H1 (cell line): Measurements from ENCODE around the gene SLC20A1. TPM values are rescaled to one million over a fixed set of nuclear protein-coding genes. Genes with fewer than 3 reads are reported as not detected.

Source experiments
- BACH1 ChIP-seq: IDR thresholded peaks from 2 replicates; pipeline ENCODE4 v1.6.1; 2012; ENCODE audit warnings: low read length, improper control_type of control experiment
- BRCA1 ChIP-seq: IDR thresholded peaks from 2 replicates; pipeline ENCODE4 v1.6.1; 2012; ENCODE audit warnings: low read depth, low read length, improper control_type of control experiment
- CEBPB ChIP-seq: IDR thresholded peaks from 2 replicates; pipeline ENCODE4 v1.6.1; 2012; ENCODE audit warnings: low read depth, low read length
- CTCF ChIP-seq, 3 experiments: IDR thresholded peaks; 1 replicate in 2 of 3; 2 replicates in 1 of 3; pipeline versions ENCODE4 v1.5.1 to v1.6.1; 2011; ENCODE audit warnings: low read length in 3 of 3, mild to moderate bottlenecking in 3 of 3, inconsistent platforms in 2 of 3, low read depth in 1 of 3, moderate library complexity in 1 of 3; ENCODE audit not compliant: insufficient read depth in 1 of 3; ENCODE audit errors: control extremely low read depth in 1 of 3
- EGR1 ChIP-seq: IDR thresholded peaks from 2 replicates; pipeline ENCODE4 v1.6.1; 2011; ENCODE audit warnings: low read depth, low read length, borderline replicate concordance
- JUN ChIP-seq: IDR thresholded peaks from 2 replicates; pipeline ENCODE4 v1.6.1; 2011; ENCODE audit warnings: low read depth, mild to moderate bottlenecking, improper control_type of control experiment, low read length
- JUND ChIP-seq: IDR thresholded peaks from 2 replicates; pipeline ENCODE4 v1.6.1; 2011; ENCODE audit warnings: mild to moderate bottlenecking, improper control_type of control experiment, low read length
- RAD21 ChIP-seq, 2 experiments: IDR thresholded peaks in 1 of 2; conservative IDR thresholded peaks in 1 of 2; 2 replicates each; pipeline ENCODE4 v1.6.1; 2011; ENCODE audit warnings: low read depth in 2 of 2, low read length in 2 of 2, improper control_type of control experiment in 1 of 2, inconsistent platforms in 1 of 2, mild to moderate bottlenecking in 1 of 2, moderate library complexity in 1 of 2
- SUZ12 ChIP-seq: fragments of 200-600 bp; sonication (generic); IDR thresholded peaks from 2 replicates; pipeline ENCODE4 v1.6.1; 2012; ENCODE audit warnings: mild to moderate bottlenecking, inconsistent platforms, low read length, moderate library complexity, mixed read lengths
- TCF12 ChIP-seq: IDR thresholded peaks from 2 replicates; pipeline ENCODE4 v1.6.1; 2011; ENCODE audit warnings: low read depth, mild to moderate bottlenecking, low read length
- polyA plus RNA-seq, 7 experiments: library from polyadenylated mRNA; depleted of rRNA in 3 of 7; stranded (reverse) in 5 of 7; unstranded in 2 of 7; fragments of >200 nt in 5 of 7; fragments of 200-250 nt in 2 of 7; gene quantifications; 1 replicate in 5 of 7; 2 replicates in 1 of 7; 4 replicates in 1 of 7; pipeline versions ENCODE4 v1.2.1 to v1.2.3, GENCODE V29; 2011 to 2013; ENCODE audit warnings: missing spikeins in 2 of 7, mixed read lengths in 2 of 7
- total RNA-seq: library from RNA; stranded (reverse); fragmentation: NEBNext Ultra II Directional; extraction: Animal tissue kit (Norgen Biotek cat#: 25700); gene quantifications from 2 replicates; pipeline ENCODE4 v1.2.1, GENCODE V29; 2021

SLC20A1 gene
- total and polyA plus RNA-seq, 2 of the 8 experiments (the other 6 are each of a cell fraction or from before 2014, with no cell fraction given) = 42.6 to 105 TPM

DNA sequence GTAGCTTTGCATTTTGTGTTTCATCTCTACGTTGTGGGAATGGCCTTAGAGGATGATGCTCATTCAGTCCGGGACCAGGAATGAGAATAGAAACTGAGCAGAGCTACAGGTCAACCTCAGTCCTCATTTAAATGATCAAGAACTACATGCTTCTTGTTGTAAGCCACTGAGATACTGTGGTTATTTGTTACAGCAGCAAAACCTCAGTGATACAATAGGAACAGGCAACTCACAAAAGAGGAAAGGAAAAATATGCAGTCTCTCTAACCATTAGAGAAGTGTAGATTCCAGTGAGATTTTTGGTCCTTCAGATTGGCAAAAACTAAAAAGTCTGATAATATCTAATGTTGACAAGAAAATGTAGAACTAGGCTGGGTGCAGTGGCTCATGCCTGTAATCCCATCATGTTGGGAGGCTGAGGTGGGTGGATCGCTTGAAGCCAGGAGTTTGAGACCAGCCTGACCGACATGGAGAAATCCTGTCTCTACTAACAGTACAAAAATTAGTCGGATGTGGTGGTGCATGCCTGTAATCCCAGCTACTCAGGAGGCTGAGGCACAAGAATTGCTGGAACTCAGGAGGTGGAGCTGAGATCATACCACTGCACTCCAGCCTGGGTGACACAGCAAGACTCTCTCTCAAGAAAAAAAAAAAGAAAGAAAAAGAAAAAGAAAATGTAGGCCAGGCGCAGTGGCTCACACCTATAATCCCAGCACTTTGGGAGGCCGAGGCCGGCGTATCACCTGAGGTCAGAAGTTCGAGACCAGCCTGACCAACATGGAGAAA, 48.0 kb upstream of the SLC20A1 start (continued):
- TF ChIP-seq RAD21 (IDR thresholded peaks at IDR 0.05 in 1 of 2, conservative IDR thresholded peaks at IDR 0.05 in 1 of 2; ENCODE audit: low read depth in 2 of 2, low read length in 2 of 2) (no peak), CTCF (IDR thresholded peaks at IDR 0.05; ENCODE audit: control extremely low read depth in 1 of 3, insufficient read depth in 1 of 3, low read depth in 1 of 3, low read length in 3 of 3) (no peak), TCF12 (no peak), JUN (no peak), BACH1 (no peak), EGR1 (no peak), CEBPB (no peak), JUND (no peak), BRCA1 (no peak), SUZ12 (no peak)
- TF ChIP-seq, all 59 proteins: peak for 0
